ENCODE measurements around the gene HAUS6.
"Not testable (repeated sequence)": the region's sequence is repeated elsewhere in the genome, so short reads cannot be mapped to it uniquely, and the experiment has no call there.

The HAUS6 gene

DNA sequence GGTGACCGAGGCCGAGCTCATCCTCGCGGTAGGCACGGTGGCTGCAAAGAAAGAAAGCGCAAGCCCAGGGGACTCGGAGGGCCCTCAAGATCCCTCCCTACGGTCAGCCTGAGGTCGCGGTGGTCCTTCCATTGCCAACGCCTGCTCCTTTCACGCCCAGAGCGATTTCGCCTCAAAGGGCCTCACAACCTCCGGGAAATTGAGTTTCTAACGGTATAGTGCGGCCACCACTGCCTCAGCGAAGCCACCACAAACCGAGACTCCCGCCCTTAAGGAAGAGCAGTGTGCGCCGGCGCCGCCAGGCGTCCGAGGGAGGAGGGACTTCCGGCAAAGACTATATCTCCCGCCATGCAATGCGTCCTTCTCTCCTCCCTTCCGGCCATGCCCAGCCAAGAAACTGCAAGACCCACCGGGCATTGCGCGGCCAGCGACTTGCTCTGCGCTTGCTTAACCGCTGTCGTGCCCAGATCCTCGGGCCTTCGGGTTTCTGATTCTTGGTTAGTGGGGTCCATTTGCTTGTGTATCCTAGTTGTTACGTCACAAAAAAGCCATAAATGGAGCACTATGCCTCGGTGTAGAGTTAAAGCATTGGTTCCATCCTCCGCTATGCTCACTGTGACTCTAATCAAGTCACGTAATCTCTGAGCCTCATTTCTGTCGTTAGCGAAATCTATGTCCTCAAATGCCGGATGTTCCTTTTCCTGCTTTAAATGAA lies at the start of gene HAUS6:
Gene HAUS6, minus strand, starts transcription at position 274 of the 715 bp plus-strand sequence. Its CDS starts 253 bp downstream, at position 21.
- peak; percentile 95 for DNase-seq

DNA sequence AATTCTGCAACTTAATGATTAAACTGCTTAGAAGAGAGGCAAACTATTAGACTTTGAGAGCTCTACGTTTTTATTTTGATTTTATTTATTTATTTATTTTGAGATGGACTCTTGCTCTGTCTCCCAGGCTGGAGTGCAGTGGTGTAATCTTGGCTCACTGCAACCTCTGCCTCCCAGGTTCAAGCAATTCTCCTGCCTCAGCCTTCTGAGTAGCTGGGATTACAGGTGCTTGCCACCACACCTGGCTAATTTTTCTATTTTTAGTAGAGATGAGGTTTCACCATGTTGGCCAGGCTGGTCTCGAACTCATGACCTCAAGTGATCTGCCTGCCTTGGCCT lies 49.4 kb upstream of the HAUS6 start:
- DNase-seq, result not testable (repeated sequence)

DNA sequence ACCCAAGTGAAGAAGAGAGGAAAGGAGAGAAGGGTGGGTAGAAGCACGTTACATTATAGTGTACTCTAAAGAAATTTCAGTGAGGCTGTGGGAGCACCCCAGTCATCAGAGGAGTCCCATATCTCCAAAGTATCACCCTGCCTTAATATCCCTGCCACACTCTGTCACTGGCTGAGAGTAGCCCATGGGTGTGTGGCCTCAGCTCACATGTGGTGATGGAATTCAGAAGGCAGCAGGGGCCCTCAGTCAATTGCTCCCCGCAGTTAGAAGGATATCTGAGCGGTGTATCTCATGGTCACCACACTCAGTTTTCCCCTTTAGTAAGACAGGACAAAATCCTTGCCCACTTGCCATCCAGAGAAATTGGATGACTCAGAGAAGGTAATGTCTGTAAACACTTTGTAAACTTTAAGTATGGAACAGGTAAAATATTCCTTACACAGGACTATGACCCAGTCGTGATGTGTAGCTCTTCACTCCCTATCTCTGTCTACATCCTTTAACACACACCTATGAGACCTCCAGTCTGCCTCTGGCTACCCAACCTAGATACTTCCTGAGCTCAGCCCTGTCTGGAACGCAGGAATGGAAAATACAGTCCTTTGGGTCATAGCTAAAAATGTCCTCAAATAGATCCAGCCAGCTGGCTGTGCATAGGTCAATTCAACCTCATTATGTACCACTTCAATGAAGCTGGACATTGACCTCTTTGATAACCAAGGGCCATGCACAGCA lies 48.9 kb upstream of the HAUS6 start:
- DNase-seq, result no peak

DNA sequence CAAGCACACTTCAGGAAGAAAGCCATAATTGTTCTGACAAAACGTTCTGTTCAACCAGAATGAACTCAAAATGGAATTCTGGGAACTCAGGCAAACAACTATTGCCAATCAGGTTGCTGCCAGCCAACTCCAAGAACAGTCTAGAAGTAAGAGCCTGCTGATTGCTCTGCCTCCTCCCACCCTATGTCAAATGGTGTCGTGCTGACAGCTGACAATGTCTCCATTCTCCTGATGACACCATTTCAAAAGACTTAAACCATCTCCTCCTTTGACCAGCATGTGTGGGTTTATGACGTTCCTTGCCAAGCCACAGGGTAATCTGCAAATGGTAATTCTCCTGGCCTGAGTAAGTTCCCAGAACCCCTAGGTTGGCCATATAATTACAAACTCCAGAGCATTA lies 46.5 kb upstream of the HAUS6 start:
- no peak for DNase-seq

- peak; percentile 24 for DNase-seq
Observed at GRCh38 chr9:19148187-19148586, 45.5 kb upstream of the HAUS6 start.

- DNase-seq, result no peak
Observed at GRCh38 chr9:19146441-19147024, 43.8 kb upstream of the HAUS6 start.

- no peak for DNase-seq
Observed at GRCh38 chr9:19145881-19146280, 43.2 kb upstream of the HAUS6 start.

DNA sequence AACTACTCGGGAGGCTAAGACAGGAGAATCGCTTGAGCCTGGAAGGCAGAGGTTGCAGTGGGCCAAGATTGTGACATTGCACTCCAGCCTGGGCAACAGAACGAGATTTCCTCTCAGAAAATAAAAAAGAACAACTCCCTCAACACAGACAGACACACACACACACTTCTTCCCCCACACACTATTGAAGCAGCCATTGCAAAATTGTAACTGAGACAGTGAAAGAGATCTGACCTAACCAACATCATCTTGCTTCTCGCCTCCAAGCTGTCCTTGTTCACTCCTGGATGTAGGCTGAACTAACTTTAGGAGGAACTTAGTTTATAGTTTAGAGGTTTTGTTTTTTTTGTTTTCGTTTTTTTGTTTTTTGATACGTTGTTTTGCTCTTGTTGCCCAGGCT lies 37.6 kb upstream of the HAUS6 start:
- no peak for DNase-seq

DNA sequence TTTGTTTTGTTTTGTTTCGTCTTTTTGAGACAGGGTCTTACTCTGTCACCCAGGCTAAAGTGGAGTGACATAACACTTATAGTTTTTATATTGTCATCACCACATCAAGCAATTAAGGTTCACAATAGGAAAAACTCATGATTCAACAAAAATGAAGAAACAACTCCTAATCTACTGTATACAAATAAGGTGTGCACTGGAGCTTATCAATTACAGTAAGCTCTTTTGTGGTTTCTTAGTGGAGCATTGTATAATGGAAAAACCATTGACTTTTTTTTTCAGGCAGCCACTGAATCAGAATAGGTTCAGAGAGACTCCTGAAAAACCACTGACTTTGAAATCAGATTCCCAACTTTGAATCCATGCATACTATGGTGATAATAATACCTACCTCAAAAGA lies 35.4 kb upstream of the HAUS6 start:
- no peak for DNase-seq

DNA sequence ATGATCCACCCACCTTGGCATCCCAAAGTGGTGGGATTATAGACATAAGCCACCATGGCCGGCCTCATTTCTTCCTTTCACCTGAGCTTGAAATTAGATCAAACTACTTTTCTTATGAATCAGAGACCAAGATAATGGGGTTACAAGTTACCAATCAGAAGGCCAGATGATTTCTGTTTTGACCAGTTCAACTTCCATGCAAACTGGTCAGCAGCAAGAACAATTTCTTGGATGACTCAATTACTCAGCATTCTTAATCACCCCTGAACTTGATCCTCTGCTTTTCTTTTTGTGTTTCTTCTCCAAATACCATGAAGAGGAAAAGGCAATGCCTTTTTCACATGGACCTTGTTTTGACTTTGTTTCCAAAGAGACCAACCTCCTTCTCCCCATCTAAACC lies 34.6 kb upstream of the HAUS6 start:
- DNase-seq, result no peak

DNA sequence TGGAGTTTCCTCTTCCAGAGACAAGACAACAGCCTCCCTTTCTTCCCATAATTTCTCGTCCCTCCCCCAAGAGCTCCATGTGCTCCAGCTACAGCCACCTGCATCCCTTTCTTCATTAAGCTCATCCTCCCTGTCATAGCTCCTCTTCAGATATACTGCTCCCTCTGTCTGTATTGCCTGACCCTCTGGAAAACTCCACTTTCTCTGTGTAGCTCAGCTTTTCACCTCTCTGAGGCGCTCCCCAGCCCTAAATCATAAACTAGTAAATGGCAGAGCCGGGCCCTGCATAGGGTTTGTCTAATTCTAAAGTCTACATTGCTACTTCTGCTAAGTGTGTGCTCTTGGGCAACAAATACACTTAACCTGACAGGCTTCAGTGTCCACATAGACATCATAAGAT lies 33.4 kb upstream of the HAUS6 start:
- no peak for DNase-seq

- DNase-seq, result no peak
Observed at GRCh38 chr9:19133549-19134345, 31.0 kb upstream of the HAUS6 start.

DNA sequence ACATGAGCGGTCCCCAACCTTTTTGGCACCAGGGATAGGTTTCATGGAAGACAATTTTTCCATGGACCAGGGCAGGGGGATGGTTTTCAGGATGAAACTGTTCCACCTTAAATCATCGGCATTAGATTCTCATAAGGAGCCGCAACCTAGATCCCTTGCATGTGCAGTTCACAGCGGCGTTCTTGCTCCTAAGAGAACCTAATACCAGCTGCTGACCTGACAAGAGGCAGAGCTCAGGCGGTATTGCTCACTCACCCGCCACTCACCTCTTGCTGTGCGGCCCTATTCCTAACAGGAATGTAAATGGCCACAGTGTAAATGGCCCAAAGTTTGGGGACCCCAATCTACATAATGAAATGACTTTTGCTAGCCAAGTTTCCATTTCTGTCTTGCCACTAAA lies 27.7 kb upstream of the HAUS6 start:
- no peak for DNase-seq

GRCh38 chr9:19127871-19128500 lies 25.3 kb upstream of the HAUS6 start:
- no peak for DNase-seq

GRCh38 chr9:19124430-19124793 lies 21.7 kb upstream of the HAUS6 start:
- no peak for DNase-seq

- no peak for DNase-seq
Observed at GRCh38 chr9:19122490-19123042, 19.9 kb upstream of the HAUS6 start.

GRCh38 chr9:19120877-19121276 lies 18.2 kb upstream of the HAUS6 start:
- no peak for DNase-seq

DNA sequence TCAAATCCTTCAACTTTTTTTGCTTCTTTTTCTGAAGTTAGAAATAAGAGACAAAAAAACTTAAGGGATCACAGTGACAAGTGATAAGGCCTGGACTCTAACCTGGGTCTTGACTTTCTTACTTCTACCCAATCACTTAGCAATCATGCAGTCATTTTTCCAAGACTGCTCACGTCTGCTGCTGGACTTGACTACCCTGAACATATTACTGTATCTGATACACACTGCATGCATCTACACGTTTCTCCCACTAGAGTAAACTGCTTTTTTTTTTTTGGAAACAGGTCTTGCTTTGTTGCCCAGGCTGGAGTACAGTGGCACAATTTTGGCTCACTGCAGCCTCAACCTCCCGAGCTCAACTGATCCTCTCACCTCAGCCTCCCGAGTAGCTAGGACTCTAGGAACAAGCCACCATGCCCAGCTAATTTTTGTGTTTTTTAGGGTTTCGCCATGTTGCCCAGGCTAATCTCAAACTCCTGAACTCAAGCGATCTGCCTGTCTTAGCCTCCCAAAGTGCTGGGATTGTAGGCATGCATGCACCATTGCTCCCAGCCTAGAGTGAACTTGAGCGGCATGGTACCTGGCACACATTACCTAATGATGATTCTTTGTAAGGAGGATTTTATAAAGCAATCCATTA lies 17.2 kb upstream of the HAUS6 start:
- DNase-seq, result no peak

GRCh38 chr9:19119246-19119645 lies 16.5 kb upstream of the HAUS6 start:
- DNase-seq, result no peak

DNA sequence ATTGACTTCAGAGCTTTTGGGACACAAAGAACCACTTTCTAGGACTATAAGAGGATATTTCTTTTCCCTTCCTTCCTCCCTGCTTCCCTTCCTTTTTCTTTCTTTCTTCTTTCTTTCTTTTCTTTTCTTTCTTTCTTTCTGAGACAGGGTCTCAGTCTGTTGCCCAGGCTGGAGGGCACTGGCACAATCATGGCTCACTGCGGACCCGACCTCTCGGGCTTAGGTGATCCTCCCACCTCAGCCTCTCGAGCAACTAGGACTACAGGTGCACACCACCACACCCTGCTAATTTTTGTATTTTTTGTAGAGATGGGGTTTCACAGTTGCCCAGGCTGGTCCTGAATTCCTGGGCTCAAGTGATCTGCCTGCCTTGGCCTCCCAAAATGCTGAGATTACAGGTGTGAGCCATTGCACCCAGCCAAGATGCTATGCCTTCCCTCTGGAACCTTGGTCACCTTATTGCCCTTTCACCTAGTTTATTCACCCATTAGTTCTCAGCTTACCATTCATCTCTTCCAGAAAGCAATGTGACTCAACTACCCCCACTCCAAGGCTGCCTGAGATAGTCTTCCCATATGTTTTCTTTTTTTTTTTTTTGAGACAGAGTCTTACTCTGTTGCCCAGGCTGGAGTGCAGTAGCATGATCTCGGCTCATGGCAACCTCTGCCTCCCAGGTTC lies 14.5 kb upstream of the HAUS6 start:
- DNase-seq, result no peak

- no peak for DNase-seq
Observed at GRCh38 chr9:19116107-19116790, 13.5 kb upstream of the HAUS6 start.
